Measurements from ENCODE around the gene C2CD3. TPM values are rescaled to one million over a fixed set of nuclear protein-coding genes. Genes with fewer than 3 reads are reported as not detected.
A peak's percentile ranks its signal among the peaks of the same experiment; 100 is the strongest.

C2CD3 gene
- total RNA-seq, 1 donor from 2014 or later, result 40.9 TPM

GRCh38 chr11:74019104-74019738 is 151.6 kb downstream of the C2CD3 start:
- DNase-seq (ENCODE audit: low spot score, unreplicated experiment), result no peak
- no peaks in the 10 kb centered on the region for H3K27me3 Mint-ChIP-seq
- TF ChIP-seq CTCF (IDR thresholded peaks at IDR 0.05; ENCODE audit: unreplicated experiment), result no peak
- H3K4me3 Mint-ChIP-seq (ENCODE audit: low read depth), result no peak overlapping the region
- peaks cover 9% of the 10 kb centered on the region for H3K36me3 Mint-ChIP-seq (ENCODE audit: insufficient read depth)
- H3K4me1 Mint-ChIP-seq (ENCODE audit: low read depth), result peaks cover 9% of the 10 kb centered on the region
- H3K27ac Mint-ChIP-seq, result peak overlapping the region; percentile 28
- H3K9me3 Mint-ChIP-seq (ENCODE audit: low read depth), result no peaks in the 10 kb centered on the region

GRCh38 chr11:74018331-74019005 is 152.3 kb downstream of the C2CD3 start:
- H3K4me1 Mint-ChIP-seq (ENCODE audit: low read depth), result peaks cover 4% of the 10 kb centered on the region
- H3K27me3 Mint-ChIP-seq, result no peaks in the 10 kb centered on the region
- peaks cover 5% of the 10 kb centered on the region for H3K36me3 Mint-ChIP-seq (ENCODE audit: insufficient read depth)
- TF ChIP-seq CTCF (IDR thresholded peaks at IDR 0.05; ENCODE audit: unreplicated experiment), result no peak
- no peak overlapping the region for H3K27ac Mint-ChIP-seq
- DNase-seq (ENCODE audit: low spot score, unreplicated experiment), result no peak
- no peaks in the 10 kb centered on the region for H3K9me3 Mint-ChIP-seq (ENCODE audit: low read depth)
- no peak overlapping the region for H3K4me3 Mint-ChIP-seq (ENCODE audit: low read depth)

- Mint-ChIP-seq H3K9me3 (ENCODE audit: low read depth) (no peaks in the 10 kb centered on the region), H3K4me3 (ENCODE audit: low read depth) (no peak overlapping the region), H3K36me3 (ENCODE audit: insufficient read depth) (peaks cover 5% of the 10 kb centered on the region), H3K27me3 (no peaks in the 10 kb centered on the region), H3K4me1 (ENCODE audit: low read depth) (peaks cover 4% of the 10 kb centered on the region), H3K27ac (no peak overlapping the region)
- no peak for TF ChIP-seq CTCF (IDR thresholded peaks at IDR 0.05; ENCODE audit: unreplicated experiment)
- DNase-seq (ENCODE audit: low spot score, unreplicated experiment), result no peak
Measured at GRCh38 chr11:74017631-74018030, 153.2 kb downstream of the C2CD3 start.

GRCh38 chr11:74015919-74016684 is 154.7 kb downstream of the C2CD3 start:
- H3K36me3 Mint-ChIP-seq (ENCODE audit: insufficient read depth), result peaks cover 9% of the 10 kb centered on the region
- H3K9me3 Mint-ChIP-seq (ENCODE audit: low read depth), result no peaks in the 10 kb centered on the region
- H3K27me3 Mint-ChIP-seq, result no peaks in the 10 kb centered on the region
- no peak for TF ChIP-seq CTCF (IDR thresholded peaks at IDR 0.05; ENCODE audit: unreplicated experiment)
- H3K4me1 Mint-ChIP-seq (ENCODE audit: low read depth), result peaks cover 6% of the 10 kb centered on the region
- DNase-seq (ENCODE audit: low spot score, unreplicated experiment), result no peak
- no peak overlapping the region for H3K27ac Mint-ChIP-seq
- no peak overlapping the region for H3K4me3 Mint-ChIP-seq (ENCODE audit: low read depth)

GRCh38 chr11:74014880-74015279 is 155.9 kb downstream of the C2CD3 start:
- Mint-ChIP-seq H3K36me3 (ENCODE audit: insufficient read depth) (peaks cover 13% of the 10 kb centered on the region), H3K9me3 (ENCODE audit: low read depth) (no peaks in the 10 kb centered on the region), H3K4me3 (ENCODE audit: low read depth) (no peak overlapping the region), H3K4me1 (ENCODE audit: low read depth) (peaks cover 15% of the 10 kb centered on the region), H3K27me3 (no peaks in the 10 kb centered on the region), H3K27ac (no peak overlapping the region)
- no peak for TF ChIP-seq CTCF (IDR thresholded peaks at IDR 0.05; ENCODE audit: unreplicated experiment)
- DNase-seq (ENCODE audit: low spot score, unreplicated experiment), result no peak
